SKM-1 (cell line): Measurements from ENCODE around the gene ZNF714.

Experiments
- DNase-seq: peaks from one replicate; lab custom pipeline; 2025; ENCODE audit not compliant: unreplicated experiment; lab: John Stamatoyannopoulos, UW

The ZNF714 gene

GRCh38 chr19:21082011-21082975 lies at the start of gene ZNF714:
Gene ZNF714 (plus strand): TSS chr19:21082203. CDS start chr19:21098269, 16,066 bp downstream.
- DNase-seq = peak; percentile 68

DNA sequence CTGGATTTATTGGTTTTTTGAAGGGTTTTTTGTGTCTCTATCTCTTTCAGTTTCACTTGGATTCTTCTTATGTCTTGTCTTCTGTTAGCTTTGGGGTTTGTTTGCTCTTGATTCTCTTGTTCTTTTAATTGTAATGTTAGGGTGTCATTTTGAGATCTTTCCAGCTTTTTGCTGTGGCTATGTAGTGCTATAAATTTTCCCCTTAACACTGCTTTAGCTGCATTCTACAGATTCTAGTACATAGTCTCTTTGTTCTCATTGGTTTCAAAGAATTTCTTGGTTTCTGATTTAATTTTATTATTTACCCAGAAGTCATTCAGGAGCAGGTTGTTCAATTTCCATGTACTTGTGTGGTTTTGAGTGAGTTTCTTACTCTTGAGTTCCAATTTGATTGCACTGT lies 37.0 kb upstream of the ZNF714 start:
- no peak for DNase-seq

- DNase-seq = no peak
These were observed 35.5 kb upstream of the ZNF714 start for GRCh38 chr19:21046489-21046888.

DNA sequence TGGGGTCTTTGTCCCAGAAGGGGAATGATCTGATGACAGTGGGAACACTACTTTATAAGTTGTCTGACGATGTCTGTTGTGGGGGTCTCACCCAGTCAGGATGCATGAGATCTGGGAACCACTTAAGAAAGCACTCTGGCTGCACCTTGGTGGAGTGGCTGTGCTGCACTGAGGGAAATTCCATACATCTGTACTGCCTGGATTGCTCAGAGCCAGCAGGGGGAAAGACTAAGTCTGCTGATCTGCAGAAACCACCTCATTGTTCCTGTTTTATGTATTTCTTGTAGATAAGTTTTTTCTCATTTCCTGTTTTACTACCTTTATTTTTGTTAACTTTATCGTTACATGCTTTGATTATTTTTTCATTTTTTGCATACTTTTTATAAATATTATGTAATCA lies 34.3 kb upstream of the ZNF714 start:
- DNase-seq = no peak

- no peak for DNase-seq
These were observed 29.1 kb upstream of the ZNF714 start for GRCh38 chr19:21052902-21053301.

GRCh38 chr19:21065336-21065735 lies 16.7 kb upstream of the ZNF714 start:
- no peak for DNase-seq

GRCh38 chr19:21084343-21084742 lies 2.3 kb downstream of the ZNF714 start:
- no peak for DNase-seq

GRCh38 chr19:21087871-21088270 lies 5.9 kb downstream of the ZNF714 start:
- no peak for DNase-seq

DNA sequence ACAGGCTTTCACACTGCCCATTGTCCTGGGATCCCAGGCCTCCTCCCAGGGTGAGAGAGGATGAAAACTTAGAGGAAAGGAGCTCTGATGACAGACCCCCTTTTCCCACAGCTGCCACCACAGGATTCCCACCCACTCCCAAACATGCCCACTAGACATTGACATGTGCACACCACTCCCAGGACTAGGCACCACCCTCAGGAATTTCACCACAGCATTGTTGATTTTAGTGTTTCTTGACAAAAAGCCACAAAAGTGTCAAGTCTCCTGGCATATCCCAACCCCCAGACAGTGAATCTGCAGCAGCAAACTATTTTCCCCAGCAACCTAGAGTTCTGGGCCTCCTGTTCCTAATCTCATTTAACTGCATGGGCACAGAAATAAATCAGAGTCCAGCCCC lies 10.1 kb downstream of the ZNF714 start:
- DNase-seq = no peak

DNA sequence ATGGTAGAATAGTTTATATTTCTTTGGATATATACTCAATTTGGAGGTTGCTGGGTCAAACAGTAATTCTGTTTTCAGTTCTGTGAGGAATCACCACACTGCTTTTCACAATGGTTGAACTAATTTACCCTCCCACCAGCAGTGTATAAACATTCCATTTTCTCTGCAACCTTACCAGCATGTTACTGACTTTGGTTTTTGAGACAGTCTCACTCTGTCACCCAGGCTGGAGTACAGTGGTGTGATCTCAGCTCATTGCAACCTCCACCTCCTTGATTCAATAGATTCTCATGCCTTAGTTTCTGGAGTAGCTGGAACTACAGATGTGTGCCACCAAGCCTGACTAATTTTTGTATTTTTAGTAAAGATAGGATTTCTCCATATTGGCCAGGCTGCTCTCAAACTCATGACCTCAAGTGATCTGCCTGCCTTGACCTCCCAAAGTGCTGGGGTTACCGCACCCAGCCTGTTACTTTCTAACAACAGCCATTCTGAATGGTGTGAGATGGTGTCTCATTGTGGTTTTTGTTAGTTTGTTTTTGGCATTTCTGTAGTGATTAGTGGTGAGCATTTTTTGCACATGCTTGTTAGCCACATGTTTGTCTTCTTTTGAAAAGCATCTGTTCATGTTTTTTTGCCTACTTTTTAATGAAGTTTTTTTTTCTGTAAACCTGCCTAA lies 12.5 kb downstream of the ZNF714 start:
- no peak for DNase-seq

- no peak for DNase-seq
These were observed 16.3 kb downstream of the ZNF714 start for GRCh38 chr19:21098291-21098690.

DNA sequence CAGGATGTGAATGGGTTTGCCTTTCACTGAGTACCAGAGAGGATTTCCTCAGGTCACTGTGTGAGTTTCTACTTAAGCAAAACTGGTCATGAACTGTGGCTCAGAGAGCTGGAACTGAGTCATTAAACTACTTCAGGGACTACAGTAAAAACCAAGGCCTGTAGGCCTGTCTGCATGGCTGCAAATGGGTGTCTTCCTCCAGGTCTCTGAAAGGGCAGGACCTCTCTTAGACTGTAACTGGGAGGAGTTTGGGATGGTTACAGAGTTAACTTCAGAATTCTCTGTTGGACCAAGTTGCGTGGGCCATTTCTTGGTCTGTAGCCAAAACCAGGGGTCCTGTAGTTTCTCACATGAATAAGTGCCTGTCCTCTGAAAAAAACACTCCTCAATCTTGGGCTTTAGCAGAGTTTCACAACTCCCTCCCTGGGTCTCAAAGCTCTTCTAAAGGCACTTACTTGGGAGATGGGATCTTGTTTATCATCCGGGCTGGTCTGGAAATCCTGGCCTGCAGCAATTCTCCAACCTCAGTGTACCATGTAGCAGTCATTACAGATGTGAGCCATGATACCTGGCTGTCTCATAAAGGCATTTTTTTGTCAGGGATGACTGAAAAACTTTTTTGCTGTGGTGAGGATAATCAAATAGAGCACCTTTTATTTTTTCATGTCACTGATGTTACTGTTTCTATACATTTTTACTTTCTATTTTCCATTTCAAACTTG lies 19.7 kb downstream of the ZNF714 start:
- no peak for DNase-seq

DNA sequence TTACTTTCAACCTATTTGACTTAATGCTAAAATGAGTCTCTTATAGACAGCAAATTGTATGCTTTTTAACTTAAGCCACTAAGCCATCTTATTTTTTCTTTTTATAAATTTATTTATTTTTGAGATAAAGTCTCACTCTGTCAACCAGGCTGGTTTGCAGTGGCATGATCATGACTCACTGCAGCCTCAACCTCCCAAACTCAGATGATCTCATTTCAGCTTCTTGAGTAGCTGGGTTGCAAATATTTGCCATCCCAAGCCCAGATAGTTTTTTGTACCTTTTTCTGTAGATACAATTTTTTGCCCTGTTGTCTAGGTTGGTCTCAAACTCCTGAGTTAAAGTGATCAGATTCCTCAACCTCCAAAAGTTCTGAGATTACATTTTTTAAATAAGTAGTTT lies 27.1 kb downstream of the ZNF714 start:
- DNase-seq = no peak

DNA sequence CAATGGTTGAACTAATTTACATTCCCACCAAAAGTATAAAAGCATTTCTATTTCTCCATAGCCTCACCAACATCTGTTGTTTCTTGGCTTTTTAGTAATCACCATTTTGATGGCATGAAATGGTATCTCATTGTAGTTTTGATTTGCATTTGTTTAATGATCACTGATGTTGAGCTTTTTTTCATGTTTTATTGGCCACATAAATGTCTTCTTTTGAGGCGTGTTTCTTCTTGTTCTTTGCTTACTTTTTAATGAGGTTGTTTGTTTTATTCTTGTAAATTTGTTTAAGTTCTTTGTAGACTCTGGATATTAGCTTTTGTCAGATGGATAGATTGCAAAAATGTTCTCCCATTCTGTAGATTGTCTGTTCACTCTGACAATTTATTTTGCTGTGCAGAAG lies 28.2 kb downstream of the ZNF714 start:
- no peak for DNase-seq

- no peak for DNase-seq
These were observed 33.4 kb downstream of the ZNF714 start for GRCh38 chr19:21115430-21115829.

DNA sequence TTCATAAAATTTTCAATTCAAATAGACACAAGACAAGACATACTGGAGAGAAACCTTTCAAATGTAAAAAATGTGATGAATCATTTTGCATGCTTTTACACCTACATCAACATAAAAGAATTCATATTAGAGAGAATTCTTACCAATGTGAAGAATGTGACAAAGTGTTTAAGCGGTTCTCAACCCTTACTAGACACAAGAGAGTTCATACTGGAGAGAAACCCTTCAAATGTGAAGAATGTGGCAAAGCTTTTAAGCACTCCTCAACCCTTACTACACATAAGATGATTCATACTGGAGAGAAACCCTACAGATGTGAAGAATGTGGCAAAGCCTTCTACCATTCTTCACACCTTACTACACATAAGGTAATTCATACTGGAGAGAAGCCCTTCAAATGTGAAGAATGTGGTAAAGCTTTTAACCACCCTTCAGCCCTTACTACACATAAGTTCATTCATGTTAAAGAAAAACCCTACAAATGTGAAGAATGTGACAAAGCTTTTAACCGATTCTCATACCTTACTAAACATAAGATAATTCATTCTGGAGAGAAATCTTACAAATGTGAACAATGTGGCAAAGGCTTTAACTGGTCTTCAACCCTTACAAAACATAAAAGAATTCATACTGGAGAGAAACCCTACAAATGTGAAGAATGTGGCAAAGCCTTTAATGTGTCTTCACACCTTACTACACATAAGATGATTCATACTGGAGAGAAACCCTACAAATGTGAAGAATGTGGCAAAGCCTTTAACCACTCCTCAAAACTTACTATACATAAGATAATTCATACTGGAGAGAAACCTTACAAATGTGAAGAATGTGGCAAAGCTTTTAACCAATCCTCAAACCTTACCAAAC lies 35.3 kb downstream of the ZNF714 start:
- DNase-seq = no peak

GRCh38 chr19:21126078-21126477 lies 44.1 kb downstream of the ZNF714 start:
- no peak for DNase-seq

GRCh38 chr19:21127001-21127400 lies 45.0 kb downstream of the ZNF714 start:
- no peak for DNase-seq

GRCh38 chr19:21127898-21128297 lies 45.9 kb downstream of the ZNF714 start:
- DNase-seq = no peak

DNA sequence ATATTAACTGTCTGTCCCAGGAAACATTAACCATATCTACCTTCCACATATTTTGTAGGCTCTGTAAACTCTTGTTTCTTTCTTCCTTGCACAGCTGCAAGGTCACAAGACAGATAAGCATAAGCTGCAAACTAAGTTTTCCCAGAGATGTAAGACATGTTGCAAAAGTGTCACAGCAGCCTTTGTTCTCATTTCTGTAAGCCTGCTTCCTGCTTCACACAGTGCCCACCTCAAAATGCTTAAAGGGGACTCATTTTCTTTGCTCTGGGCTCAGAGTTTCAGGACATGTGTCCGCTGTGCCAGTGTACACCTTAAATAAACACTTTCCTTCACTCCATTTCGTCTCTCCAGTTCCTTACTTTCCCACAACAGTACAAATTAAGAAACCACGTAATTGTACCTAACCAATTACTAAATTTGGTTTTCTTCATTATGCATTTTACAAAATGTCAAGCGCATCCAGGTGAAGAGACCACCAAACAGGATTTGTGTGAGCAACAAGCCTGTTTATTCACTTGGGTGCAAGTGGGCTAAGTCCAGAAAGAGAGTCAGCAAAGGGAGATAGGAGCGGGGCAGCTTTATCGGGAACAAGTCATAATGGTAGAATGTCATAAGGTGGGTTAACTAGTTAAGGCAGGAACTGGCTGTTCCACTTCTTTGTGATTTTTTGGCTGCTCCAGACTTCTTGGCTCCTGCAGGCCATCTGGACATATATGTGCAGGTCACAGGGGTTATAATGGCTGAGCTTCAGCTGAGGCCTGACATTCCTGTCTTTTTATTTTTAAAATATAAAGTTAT lies 47.1 kb downstream of the ZNF714 start:
- DNase-seq = no peak
